Endometrium (tissue), 2 donors: ENCODE data around the gene HSD3B1.

Source experiments
- FAIRE-seq: peaks from 2 replicates; lab custom pipeline; 2012; peaks lifted over from hg19 to GRCh38; lab: Jason Lieb, UNC
- donor health status: control.
- donor health status: control.

Gene HSD3B1

DNA sequence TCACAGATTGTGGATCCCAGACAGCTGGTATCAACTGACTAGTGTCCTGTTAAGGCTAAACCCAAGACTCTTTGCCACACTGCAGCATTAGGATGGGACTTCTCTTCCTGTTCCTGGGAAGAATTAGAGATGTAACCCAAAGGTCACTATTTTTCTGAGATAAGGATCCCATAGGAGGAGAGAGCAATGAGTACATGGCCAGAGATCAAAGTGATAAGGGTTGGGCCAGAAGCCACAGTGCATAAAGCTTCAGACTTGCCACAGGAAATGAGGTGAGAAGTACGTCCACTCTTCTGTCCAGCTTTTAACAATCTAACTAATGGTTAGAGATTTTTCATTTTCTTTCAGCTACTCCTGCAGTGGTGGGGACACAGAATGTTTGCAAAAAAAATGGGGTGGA is at the start of gene HSD3B1:
TSS of gene HSD3B1 (plus strand) at position 270 of the 400 bp plus-strand sequence. CDS start 267 bp downstream, outside the sequence.
- no peak for FAIRE-seq

- no peak for FAIRE-seq
These were observed 44.0 kb upstream of the HSD3B1 start for GRCh38 chr1:119462964-119463363.

DNA sequence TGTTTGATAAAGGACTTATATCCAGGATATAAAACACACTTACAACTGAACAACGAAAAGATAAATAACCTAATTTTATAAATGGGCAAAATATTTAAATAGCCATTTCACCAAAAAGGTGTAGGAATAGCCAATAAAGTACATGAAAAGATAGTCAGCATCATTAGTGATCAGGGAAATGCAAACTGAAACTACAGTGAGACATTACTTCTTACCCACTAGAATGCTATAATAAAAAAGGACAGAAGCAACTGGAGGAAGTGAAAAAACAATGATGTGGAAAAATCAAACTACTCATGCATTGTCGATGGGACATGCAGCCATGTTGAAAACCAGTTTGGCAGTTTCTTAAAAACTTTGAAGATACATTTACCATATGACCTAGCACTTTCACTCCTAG is 43.4 kb upstream of the HSD3B1 start:
- no peak for FAIRE-seq

DNA sequence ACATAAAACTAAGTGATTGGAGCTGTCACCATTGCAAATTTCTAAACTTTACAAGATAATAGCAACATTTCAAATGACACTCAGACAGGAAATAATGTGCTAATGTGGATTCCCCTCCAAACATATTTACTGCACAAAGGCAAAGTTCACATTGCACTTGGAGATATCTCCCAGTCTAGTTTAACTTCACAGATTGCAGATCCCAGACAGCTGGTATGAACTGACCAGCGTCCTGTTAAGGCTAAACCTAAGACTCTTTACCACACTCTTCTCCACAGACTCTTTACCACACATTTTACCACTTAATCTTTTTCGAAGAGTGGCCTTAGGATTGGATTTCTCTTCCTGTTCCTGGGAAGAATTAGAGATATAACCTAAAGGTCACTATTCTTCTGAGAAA is 40.6 kb upstream of the HSD3B1 start:
- no peak for FAIRE-seq

- FAIRE-seq: no peak
These were observed 39.8 kb upstream of the HSD3B1 start for GRCh38 chr1:119467219-119467618.

GRCh38 chr1:119467857-119468668 is 38.9 kb upstream of the HSD3B1 start:
- no peak for FAIRE-seq

DNA sequence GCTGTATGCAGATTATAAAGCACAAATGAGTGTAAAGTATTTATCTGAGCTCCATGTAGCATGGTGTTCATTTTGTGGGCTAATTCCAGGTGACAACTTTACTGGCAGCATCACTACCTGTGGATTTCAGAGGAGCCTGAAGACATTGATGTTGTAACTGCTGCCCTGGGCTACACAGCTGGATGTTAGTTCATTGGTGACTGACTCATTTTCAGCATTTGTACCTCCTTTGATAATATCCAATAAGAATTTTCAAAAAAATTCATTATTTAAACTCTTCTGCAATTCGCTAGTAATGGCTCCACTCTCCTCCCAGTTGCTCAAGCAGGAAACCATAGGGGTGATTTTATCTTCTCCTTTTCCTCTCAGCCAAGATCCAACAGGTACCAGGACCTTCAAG is 37.3 kb upstream of the HSD3B1 start:
- no peak for FAIRE-seq

- FAIRE-seq: no peak
These were observed 36.6 kb upstream of the HSD3B1 start for GRCh38 chr1:119470377-119470776.

DNA sequence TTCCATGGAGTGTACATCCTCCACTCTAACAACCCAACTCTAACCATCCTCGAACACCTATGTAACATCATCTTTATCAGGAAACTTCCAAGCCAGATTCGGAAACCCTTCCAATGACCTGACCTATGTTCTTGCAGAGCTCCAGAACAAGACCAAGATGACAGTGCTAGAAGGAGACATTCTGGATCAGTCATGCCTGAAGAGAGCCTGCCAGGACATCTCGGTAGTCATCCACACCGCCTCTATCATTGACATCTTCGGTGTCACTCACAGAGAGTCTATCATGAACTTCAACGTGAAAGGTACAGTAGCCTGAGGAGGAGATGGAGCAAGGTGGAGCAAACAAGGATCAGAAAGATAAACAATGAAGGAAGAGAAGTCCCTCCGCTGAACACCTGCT is 36.1 kb upstream of the HSD3B1 start:
- FAIRE-seq: no peak

DNA sequence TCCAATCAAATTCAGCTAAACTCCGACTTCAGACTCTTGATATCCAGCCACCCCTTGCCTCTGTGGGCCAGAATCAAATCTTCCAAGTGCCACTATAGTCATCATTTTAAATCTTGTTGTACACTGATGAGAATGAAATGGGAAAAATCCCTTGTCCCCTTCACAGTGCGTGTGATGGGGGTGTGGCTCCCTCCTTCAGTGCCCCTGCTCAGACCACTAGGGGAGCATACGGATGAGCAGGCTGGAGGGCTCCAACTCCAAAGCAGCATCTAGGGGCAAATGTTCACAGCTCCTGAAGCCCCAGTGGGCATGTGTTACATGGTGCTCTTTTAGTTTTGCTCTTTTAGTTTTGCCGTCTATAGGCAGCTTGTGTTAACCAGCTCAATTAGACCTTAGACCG is 35.4 kb upstream of the HSD3B1 start:
- FAIRE-seq: no peak

DNA sequence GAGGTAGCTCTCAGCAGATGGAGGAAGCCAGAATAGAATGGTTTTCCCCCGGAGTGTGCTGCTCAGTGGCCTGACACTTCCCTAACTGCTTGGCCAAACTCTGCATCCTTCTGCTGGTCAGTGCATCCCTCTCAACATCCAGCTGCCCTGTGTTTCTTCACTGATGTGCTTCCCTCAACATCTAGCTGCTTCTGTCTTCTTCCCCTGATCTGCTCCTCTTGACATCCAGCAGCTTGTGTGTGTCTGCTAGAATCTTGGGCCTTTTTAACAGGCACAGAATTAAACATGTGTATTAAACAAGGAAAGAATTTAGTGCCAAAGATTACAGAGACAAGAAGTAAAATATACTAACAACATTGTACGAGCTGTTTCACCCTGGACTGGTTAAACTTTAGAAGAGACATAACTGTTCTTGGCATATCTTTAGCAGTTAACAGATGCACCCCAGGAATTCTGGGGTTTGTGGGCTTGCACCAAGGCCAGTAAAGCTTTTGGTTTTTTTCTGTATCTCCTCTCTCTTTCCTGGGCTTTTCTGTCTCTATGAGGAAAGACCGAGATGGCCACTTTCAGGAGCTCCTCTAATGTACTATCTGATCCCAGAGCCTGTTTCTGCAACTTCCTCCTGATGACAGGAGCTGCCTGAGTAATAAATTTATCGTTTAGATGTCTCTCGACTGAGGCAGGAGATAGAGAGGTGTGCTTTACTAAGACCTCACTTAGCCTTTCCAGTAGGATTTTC is 34.8 kb upstream of the HSD3B1 start:
- no peak for FAIRE-seq

DNA sequence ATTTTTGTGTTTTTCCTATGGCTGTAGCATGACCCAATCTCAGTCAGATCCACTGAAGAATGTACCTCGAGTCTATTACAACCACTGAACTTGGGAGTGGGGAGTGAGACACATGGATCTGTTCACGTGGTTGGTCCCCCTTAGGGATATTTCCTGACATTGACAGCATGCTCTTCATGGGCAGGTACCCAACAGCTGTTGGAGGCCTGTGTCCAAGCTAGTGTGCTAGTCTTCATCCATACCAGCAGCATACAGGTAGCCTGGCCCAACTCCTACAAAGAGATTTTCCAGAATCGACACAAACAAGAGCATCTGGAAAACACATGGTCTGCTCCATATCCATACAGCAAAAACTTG is 34.2 kb upstream of the HSD3B1 start:
- no peak for FAIRE-seq

- FAIRE-seq: no peak
These were observed 31.1 kb upstream of the HSD3B1 start for GRCh38 chr1:119475866-119476439.

GRCh38 chr1:119477710-119478109 is 29.3 kb upstream of the HSD3B1 start:
- FAIRE-seq: no peak

GRCh38 chr1:119480175-119480574 is 26.8 kb upstream of the HSD3B1 start:
- FAIRE-seq: no peak

- no peak for FAIRE-seq
These were observed 25.1 kb upstream of the HSD3B1 start for GRCh38 chr1:119481951-119482350.

DNA sequence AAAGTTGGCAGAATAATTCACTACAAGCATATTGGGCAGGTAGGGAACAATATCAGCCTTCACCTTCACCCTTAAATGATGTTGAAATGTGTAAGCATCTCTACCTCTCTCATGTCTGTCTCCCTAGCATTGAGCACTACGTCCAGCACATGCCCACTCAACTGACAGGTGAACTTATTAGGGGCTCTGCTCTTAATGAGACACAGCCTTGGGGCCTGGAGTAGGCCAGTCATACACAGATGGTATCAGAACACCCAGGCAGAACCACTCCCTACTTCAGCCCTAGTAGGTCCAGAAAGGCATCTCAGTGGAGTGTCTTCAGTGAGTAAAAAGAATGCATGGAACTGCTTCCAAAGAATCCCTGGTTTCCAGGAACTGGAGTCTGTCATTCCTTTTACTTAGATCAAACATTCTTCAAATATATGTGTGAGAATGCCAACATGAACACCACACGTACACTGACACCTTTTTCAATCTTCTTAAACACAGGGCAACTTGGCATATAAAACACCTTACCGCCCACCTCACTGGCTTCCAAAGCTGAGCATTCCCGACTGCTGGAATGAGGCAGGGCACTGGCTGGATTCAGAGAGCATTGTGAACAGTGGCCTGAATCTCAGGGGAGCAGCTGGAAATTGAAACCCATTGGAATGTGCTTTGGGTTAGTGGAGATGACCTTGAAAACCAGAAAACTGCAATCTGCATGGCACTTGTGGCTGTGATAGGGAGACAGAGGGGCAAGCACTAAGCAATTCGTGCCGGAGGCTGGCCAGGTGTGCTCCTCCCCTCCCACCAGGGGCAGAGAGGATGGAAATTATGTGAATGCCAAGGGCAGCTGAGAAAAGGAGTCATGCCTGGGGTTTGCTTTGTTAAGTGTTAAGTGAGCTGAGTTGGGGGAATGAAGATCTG is 24.2 kb upstream of the HSD3B1 start:
- FAIRE-seq: no peak

DNA sequence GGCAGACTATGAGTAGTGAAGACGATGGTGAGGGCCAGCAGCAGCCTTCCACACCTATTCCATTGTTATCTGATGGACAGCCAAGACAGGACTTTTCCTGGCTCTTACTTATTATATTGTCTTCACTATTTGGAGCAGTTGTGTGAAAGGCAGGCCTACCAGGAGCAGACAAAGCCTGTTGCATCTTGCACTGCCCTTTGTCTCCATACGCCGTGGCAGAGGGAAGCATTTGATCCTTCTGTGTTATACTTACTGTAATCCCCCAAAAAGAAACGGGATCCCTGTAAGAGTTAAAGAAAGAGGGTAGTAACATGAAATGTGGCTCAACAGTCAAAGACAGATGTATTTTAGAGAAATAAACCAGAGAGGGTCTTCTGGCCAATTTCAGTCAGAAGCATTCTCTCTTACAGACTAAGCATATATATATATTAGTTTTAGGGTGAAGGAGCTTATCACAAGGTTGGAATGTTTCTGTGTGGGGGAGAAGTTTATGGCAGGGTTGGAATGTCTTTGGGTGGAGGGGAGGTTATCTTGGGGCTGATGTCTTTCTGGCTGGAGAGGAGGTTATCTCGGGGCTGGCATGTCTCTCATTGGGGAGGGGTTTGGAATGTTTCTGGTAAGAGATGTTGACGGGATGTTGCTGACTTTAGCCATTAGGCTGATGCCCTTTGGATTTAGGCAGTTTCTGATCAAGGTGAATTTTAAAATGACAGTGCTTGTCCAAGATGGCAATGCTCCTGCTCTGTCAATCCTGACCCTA is 23.4 kb upstream of the HSD3B1 start:
- no peak for FAIRE-seq

DNA sequence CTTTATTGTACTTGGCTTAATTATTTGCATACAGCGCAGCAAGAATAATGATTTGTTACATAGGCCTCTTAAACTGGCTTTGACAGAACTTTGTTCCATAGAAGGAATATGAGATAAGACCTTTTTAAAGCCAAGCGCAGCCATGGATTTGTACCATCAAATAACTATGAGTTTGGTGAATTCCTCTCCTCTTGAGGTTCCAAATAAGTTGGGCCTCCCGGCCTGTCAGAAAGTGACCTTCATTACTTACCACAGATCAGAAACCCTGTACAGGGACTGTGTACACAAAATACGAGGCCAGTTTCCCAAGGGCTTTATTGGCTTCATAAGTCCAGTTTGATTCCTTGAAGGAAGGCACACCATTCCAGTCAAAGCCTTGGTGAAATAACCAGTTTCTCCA is 21.8 kb upstream of the HSD3B1 start:
- no peak for FAIRE-seq

GRCh38 chr1:119488216-119488615 is 18.8 kb upstream of the HSD3B1 start:
- no peak for FAIRE-seq

DNA sequence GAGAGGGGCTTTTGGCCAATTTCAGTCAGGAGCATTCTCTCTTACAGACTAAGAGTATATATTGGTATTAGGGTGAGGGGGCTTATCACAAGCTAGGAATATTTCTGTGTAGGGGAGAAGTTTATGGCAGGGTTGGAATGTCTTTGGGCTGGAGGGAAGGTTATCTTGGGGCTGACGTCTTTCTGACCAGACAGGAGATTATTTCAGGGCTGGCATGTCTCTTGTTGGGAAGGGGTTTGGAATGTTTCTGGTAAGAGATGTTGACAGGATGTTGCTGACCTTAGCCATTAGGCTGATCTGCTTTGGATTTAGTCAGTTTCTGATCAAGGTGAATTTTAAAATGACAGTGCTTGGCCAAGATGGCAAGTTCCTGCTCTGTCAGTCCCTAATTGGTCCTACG is 17.8 kb upstream of the HSD3B1 start:
- FAIRE-seq: no peak

GRCh38 chr1:119490925-119491324 is 16.1 kb upstream of the HSD3B1 start:
- no peak for FAIRE-seq
